HCT116 (cell line): Measurements from ENCODE around the gene MYH7. TPM values are rescaled to one million over a fixed set of nuclear protein-coding genes. Genes with fewer than 3 reads are reported as not detected.

ENCODE experiments used
- ATAC-seq: fragments of 200-7000 bp; cut with Tn5 transposase; 2 replicates; pipeline ENCODE4 v1.9.1; 2020; ENCODE audit warnings: mild to moderate bottlenecking, moderate library complexity
- BruUV-seq: library from RNA; stranded (reverse); fragments of 400-500 nt; replicated peaks from 2 replicates; lab custom pipeline; 2021; lab: Mats Ljungman, UMichigan
- CTCF ChIA-PET: fragments of 300-600 bp; sonication (Branson Sonifier 250); formaldehyde crosslinking; loops from one replicate; lab custom pipeline; 2021; ENCODE audit warnings: antibody characterized with exemption; lab: Charles Lee
- POLR2A ChIA-PET: fragments of 300-600, 350-600 bp; sonication (Branson Sonifier 250); formaldehyde crosslinking; loops from one replicate; lab custom pipeline; 2021; ENCODE audit warnings: antibody characterized with exemption; lab: Charles Lee
- RAD21 ChIA-PET, 2 experiments: fragments of 300-600 bp; sonication (Branson Sonifier 250); formaldehyde crosslinking; loops; one replicate each; lab custom pipeline; 2023; ENCODE audit warnings: low total read pairs in 2 of 2; ENCODE audit not compliant: uncharacterized antibody in 2 of 2, unreplicated experiment in 2 of 2, low non-redundant PET in 1 of 2; lab: Charles Lee
- DNase-seq: peaks from one replicate; pipeline ENCODE4 v3.0.0-alpha.2; 2010; ENCODE audit warnings: low read depth, low spot score
- H2AFZ ChIP-seq: fragments of 200-600 bp; shearing (Covaris generic), sonication (generic); 2 replicates; pipeline ENCODE4 v1.6.1; 2017; ENCODE audit warnings: low read depth, mixed run types, mixed read lengths, antibody characterized with exemption, low read length; ENCODE audit not compliant: poor library complexity, severe bottlenecking
- H3K27ac ChIP-seq: 2 replicates; pipeline ENCODE4 v1.5.1; 2012; ENCODE audit warnings: low read depth, low read length
- H3K27me3 ChIP-seq: fragments of 200-600 bp; sonication (generic); 2 replicates; pipeline ENCODE4 v1.6.1; 2016; ENCODE audit warnings: mixed run types, low read length, mixed read lengths; ENCODE audit not compliant: insufficient read depth
- H3K36me3 ChIP-seq, 2 experiments: fragments of 200-500 bp in 1 of 2; fragments of 200-600 bp in 1 of 2; sonication (Bioruptor generic) in 1 of 2; sonication (generic) in 1 of 2; 2 replicates each; pipeline versions ENCODE4 v1.5.1 to v1.6.1; 2014 to 2016; ENCODE audit warnings: low read length in 2 of 2, inconsistent platforms in 1 of 2, mixed read lengths in 1 of 2, mixed run types in 1 of 2; ENCODE audit not compliant: insufficient read depth in 2 of 2, control insufficient read depth in 1 of 2
- H3K4me1 ChIP-seq, 2 experiments: fragments of 200-600 bp in 1 of 2; sonication (generic) in 1 of 2; 2 replicates each; pipeline versions ENCODE4 v1.5.1 to v1.6.1; 2012 to 2017; ENCODE audit warnings: low read length in 2 of 2, inconsistent platforms in 1 of 2, mild to moderate bottlenecking in 1 of 2, mixed read lengths in 1 of 2, mixed run types in 1 of 2, moderate library complexity in 1 of 2; ENCODE audit not compliant: insufficient read depth in 2 of 2, control insufficient read depth in 1 of 2
- H3K4me2 ChIP-seq: fragments of 200-600 bp; sonication (generic); 2 replicates; pipeline ENCODE4 v1.6.1; 2017; ENCODE audit warnings: mixed run types, low read length, mixed read lengths
- H3K4me3 ChIP-seq, 2 experiments: fragments of 200-600 bp in 1 of 2; sonication (generic) in 1 of 2; replicated peaks in 1 of 2; 2 replicates each; pipeline ENCODE4 v1.5.1; 2011 to 2016; ENCODE audit warnings: low read length in 2 of 2, control low read depth in 1 of 2, low read depth in 1 of 2, mild to moderate bottlenecking in 1 of 2, mixed read lengths in 1 of 2, mixed run types in 1 of 2
- H3K79me2 ChIP-seq: fragments of 200-600 bp; sonication (generic); 2 replicates; pipeline ENCODE4 v1.6.1; 2017; ENCODE audit warnings: mild to moderate bottlenecking, mixed run types, low read length, moderate library complexity, mixed read lengths; ENCODE audit not compliant: insufficient read depth
- H3K9ac ChIP-seq: fragments of 200-600 bp; sonication (generic); 2 replicates; pipeline ENCODE4 v1.6.1; 2016; ENCODE audit warnings: low read length, mixed read lengths
- H3K9me2 ChIP-seq: fragments of 200-600 bp; sonication (generic), shearing (Covaris generic); 2 replicates; pipeline ENCODE4 v1.6.1; 2017; ENCODE audit warnings: mixed run types, mild to moderate bottlenecking, moderate library complexity; ENCODE audit not compliant: insufficient read depth
- H3K9me3 ChIP-seq, 2 experiments: fragments of 200-500 bp in 1 of 2; fragments of 200-600 bp in 1 of 2; sonication (Bioruptor generic) in 1 of 2; sonication (generic) in 1 of 2; 2 replicates each; pipeline ENCODE4 v1.6.1; 2014 to 2017; ENCODE audit warnings: low read length in 2 of 2, mixed read lengths in 2 of 2, inconsistent platforms in 1 of 2, low read depth in 1 of 2, mild to moderate bottlenecking in 1 of 2, mixed run types in 1 of 2, moderate library complexity in 1 of 2; ENCODE audit not compliant: control insufficient read depth in 1 of 2, insufficient read depth in 1 of 2
- H4K20me1 ChIP-seq: fragments of 200-600 bp; sonication (generic), shearing (Covaris generic); 2 replicates; pipeline ENCODE4 v1.6.1; 2017; ENCODE audit warnings: mixed run types, mild to moderate bottlenecking, moderate library complexity; ENCODE audit not compliant: insufficient read depth
- EGR1 ChIP-seq: IDR thresholded peaks from 2 replicates; pipeline ENCODE4 v1.6.1; 2012; ENCODE audit warnings: low read depth
- ELF1 ChIP-seq: IDR thresholded peaks from 2 replicates; pipeline ENCODE4 v1.6.1; 2012; ENCODE audit warnings: low read depth, borderline replicate concordance
- EZH2phosphoT487 ChIP-seq: fragments of 200-600 bp; IDR thresholded peaks from 2 replicates; pipeline ENCODE4 v1.6.1; 2018; ENCODE audit warnings: antibody characterized with exemption, borderline replicate concordance
- JUND ChIP-seq: IDR thresholded peaks from 2 replicates; pipeline ENCODE4 v1.6.1; 2012
- RAD21 ChIP-seq: IDR thresholded peaks from 2 replicates; pipeline ENCODE4 v1.6.1; 2012; ENCODE audit warnings: low read depth, mild to moderate bottlenecking
- SP1 ChIP-seq: IDR thresholded peaks from 2 replicates; pipeline ENCODE4 v1.6.1; 2012; ENCODE audit warnings: low read depth
- TCF7L2 ChIP-seq: IDR thresholded peaks from 2 replicates; pipeline ENCODE4 v1.7.0; 2011; ENCODE audit warnings: borderline replicate concordance, inconsistent platforms; ENCODE audit not compliant: insufficient read depth, insufficient read length; ENCODE audit errors: extremely low read depth
- ZNF274 ChIP-seq: fragments of 200-500 bp; sonication (Bioruptor generic); IDR thresholded peaks from 2 replicates; pipeline ENCODE4 v1.6.1; 2014; ENCODE audit warnings: mild to moderate bottlenecking, low read depth, low read length, inconsistent platforms
- intact Hi-C: fragments of 100-400 bp; cut with micrococcal nuclease; formaldehyde crosslinking; loops from 2 replicates; pipeline ENCODE4 v1.10.0; 2022
- total RNA-seq: library from RNA; stranded (reverse); gene quantifications from one replicate; pipeline ENCODE4 v1.2.1, GENCODE V29; 2021; ENCODE audit not compliant: unreplicated experiment
- TF ChIP-seq, protein P1 (sequence below): IDR thresholded peaks from 2 replicates; pipeline ENCODE4 v1.6.1; 2012
- TF ChIP-seq, protein P2 (sequence below): IDR thresholded peaks from 2 replicates; pipeline ENCODE4 v1.6.1; 2012; ENCODE audit warnings: low read depth
- TF ChIP-seq, protein P3 (sequence below): IDR thresholded peaks from 2 replicates; pipeline ENCODE4 v1.6.1; 2012
- TF ChIP-seq, protein P4 (sequence below): IDR thresholded peaks from 2 replicates; pipeline ENCODE4 v1.6.1; 2011; ENCODE audit warnings: mild to moderate bottlenecking, low read length, moderate library complexity; ENCODE audit not compliant: insufficient replicate concordance; ENCODE audit errors: extremely low read depth

MYH7 gene
- total RNA-seq, 1 experiment from 2014 or later, result not detected

DNA sequence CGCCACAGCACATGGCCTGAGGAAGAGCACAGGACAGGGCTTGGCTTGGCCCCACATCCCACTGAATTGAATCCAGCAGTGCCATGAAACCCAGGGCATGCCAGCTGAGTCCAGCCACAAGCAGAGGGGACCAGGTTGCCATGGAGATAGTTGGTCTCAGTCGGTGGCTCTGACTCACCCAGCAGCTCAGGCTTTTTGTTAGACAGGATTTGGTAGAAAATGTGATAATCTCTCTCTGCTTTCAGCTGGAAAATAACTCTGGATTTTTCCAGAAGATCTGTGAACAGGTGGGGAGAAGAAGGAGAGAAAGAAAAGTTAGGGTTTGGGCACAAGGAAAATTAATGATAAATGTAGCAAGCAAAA, 4.8 kb downstream of the MYH7 start:
- H3K27me3 ChIP-seq, result peaks cover 12% of the 10 kb centered on the region
- BruUV-seq, result no TSS peak

DNA sequence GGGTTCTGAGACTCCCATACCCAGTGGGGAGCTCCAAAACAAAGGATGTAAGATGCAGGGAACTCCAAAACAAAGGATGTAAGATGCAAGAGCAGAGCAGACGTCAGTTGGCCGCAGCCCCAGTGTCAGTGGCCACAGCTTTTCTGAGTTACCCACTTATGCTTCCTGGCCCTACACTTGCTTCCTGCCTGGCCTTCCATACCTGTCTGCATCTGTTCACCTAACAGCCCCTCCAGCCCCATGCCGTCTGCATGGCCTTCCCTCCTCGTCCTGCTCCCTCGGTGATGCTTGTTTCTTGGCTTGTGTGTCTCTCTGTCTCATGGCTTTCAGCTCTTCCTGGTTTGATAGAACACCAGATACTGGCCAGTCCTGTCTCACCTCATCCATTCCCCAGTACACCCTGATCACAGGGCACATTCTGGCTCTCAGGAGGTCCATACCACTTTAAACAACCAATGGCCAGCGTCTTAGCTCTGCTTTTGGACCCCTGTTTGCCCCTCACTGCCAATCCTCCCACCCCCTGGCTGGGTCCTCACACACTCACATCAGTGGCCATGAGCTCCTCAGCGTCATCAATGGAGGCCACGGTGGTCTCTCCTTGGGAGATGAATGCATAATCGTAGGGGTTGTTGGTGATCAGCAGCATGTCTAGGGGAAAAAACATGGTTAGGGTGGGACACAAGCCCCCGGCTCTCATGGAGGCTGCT, 5.3 kb downstream of the MYH7 start:
- DNase-seq, result no peak
- TF ChIP-seq, protein P1, sequence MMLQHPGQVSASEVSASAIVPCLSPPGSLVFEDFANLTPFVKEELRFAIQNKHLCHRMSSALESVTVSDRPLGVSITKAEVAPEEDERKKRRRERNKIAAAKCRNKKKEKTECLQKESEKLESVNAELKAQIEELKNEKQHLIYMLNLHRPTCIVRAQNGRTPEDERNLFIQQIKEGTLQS, result no peak
- TF ChIP-seq TCF7L2 (no peak), ZNF274 (no peak), RAD21 (no peak), JUND (no peak), EZH2phosphoT487 (no peak), ELF1 (no peak)
- TF ChIP-seq, protein P2, sequence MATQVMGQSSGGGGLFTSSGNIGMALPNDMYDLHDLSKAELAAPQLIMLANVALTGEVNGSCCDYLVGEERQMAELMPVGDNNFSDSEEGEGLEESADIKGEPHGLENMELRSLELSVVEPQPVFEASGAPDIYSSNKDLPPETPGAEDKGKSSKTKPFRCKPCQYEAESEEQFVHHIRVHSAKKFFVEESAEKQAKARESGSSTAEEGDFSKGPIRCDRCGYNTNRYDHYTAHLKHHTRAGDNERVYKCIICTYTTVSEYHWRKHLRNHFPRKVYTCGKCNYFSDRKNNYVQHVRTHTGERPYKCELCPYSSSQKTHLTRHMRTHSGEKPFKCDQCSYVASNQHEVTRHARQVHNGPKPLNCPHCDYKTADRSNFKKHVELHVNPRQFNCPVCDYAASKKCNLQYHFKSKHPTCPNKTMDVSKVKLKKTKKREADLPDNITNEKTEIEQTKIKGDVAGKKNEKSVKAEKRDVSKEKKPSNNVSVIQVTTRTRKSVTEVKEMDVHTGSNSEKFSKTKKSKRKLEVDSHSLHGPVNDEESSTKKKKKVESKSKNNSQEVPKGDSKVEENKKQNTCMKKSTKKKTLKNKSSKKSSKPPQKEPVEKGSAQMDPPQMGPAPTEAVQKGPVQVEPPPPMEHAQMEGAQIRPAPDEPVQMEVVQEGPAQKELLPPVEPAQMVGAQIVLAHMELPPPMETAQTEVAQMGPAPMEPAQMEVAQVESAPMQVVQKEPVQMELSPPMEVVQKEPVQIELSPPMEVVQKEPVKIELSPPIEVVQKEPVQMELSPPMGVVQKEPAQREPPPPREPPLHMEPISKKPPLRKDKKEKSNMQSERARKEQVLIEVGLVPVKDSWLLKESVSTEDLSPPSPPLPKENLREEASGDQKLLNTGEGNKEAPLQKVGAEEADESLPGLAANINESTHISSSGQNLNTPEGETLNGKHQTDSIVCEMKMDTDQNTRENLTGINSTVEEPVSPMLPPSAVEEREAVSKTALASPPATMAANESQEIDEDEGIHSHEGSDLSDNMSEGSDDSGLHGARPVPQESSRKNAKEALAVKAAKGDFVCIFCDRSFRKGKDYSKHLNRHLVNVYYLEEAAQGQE, result no peak

More for the DNA sequence above, 4.8 kb downstream of the MYH7 start:
- no peaks in the 10 kb centered on the region for H3K9me2 ChIP-seq
- no peak overlapping the region for H3K9ac ChIP-seq
- H3K36me3 ChIP-seq, result no peaks in the 10 kb centered on the region
- TF ChIP-seq, protein P3, sequence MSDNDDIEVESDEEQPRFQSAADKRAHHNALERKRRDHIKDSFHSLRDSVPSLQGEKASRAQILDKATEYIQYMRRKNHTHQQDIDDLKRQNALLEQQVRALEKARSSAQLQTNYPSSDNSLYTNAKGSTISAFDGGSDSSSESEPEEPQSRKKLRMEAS, result no peak
- TF ChIP-seq RAD21 (no peak), ZNF274 (no peak), SP1 (no peak), EGR1 (no peak)
- TF ChIP-seq, protein P4, sequence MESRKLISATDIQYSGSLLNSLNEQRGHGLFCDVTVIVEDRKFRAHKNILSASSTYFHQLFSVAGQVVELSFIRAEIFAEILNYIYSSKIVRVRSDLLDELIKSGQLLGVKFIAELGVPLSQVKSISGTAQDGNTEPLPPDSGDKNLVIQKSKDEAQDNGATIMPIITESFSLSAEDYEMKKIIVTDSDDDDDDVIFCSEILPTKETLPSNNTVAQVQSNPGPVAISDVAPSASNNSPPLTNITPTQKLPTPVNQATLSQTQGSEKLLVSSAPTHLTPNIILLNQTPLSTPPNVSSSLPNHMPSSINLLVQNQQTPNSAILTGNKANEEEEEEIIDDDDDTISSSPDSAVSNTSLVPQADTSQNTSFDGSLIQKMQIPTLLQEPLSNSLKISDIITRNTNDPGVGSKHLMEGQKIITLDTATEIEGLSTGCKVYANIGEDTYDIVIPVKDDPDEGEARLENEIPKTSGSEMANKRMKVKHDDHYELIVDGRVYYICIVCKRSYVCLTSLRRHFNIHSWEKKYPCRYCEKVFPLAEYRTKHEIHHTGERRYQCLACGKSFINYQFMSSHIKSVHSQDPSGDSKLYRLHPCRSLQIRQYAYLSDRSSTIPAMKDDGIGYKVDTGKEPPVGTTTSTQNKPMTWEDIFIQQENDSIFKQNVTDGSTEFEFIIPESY, result no peak
- H3K4me3 ChIP-seq, result no peak overlapping the region
- ChIA-PET RAD21 (no interaction called here), CTCF (interaction anchor here (1.0 kb wide), 1 partner anchor 136 kb away, joined by 3 read pairs; no protein-coding TSS in a partner anchor), POLR2A (no interaction called here)
- intact Hi-C loops, result no loop called here
- H3K27ac ChIP-seq, result no peak overlapping the region
- H3K4me1 ChIP-seq, result no peaks in the 10 kb centered on the region
- no peaks in the 10 kb centered on the region for H3K9me3 ChIP-seq
- H3K4me2 ChIP-seq, result no peak overlapping the region
- no peak for DNase-seq
- H3K79me2 ChIP-seq, result no peaks in the 10 kb centered on the region
- no peaks in the 10 kb centered on the region for H4K20me1 ChIP-seq
- ATAC-seq, result no peak
- no peak overlapping the region for H2AFZ ChIP-seq

More for the DNA sequence above, 5.3 kb downstream of the MYH7 start:
- Histone ChIP-seq H3K79me2 (no peaks in the 10 kb centered on the region), H3K27me3 (peaks cover 12% of the 10 kb centered on the region), H3K27ac (no peak overlapping the region), H3K36me3 (no peaks in the 10 kb centered on the region), H3K4me2 (no peak overlapping the region), H3K4me3 (no peak overlapping the region), H3K4me1 (no peaks in the 10 kb centered on the region), H3K9me3 (no peaks in the 10 kb centered on the region), H3K9me2 (no peaks in the 10 kb centered on the region), H3K9ac (no peak overlapping the region), H2AFZ (no peak overlapping the region), H4K20me1 (no peaks in the 10 kb centered on the region)
- ChIA-PET POLR2A (no interaction called here), CTCF (interaction anchor here (1.0 kb wide), 1 partner anchor 136 kb away, joined by 3 read pairs; no protein-coding TSS in a partner anchor), RAD21 (no interaction called here)
- BruUV-seq, result no TSS peak
- intact Hi-C loops, result no loop called here
- no peak for ATAC-seq
